ENCODE results near the gene ITGA7.

The ITGA7 gene

DNA sequence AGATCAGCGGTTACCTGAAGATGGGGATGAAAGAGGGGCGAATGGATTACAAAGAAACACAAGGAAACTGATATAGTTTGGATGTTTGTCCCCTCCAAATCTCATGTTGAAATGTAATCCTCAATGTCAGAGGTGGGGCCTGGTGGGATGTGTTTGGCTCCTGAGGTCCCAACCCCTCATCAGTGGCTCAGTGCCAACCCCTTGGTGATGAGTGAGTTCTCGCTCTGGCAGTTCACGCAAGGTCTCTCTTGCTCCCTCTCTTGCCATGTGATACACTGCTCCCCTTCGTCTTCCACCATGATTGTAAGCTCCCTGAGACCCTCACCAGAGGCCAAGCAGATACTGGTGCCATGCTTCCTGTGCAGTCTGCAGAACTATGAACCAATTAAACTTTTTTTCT is 28.0 kb downstream of the ITGA7 start:
- TF ChIP-seq, protein P1, sequence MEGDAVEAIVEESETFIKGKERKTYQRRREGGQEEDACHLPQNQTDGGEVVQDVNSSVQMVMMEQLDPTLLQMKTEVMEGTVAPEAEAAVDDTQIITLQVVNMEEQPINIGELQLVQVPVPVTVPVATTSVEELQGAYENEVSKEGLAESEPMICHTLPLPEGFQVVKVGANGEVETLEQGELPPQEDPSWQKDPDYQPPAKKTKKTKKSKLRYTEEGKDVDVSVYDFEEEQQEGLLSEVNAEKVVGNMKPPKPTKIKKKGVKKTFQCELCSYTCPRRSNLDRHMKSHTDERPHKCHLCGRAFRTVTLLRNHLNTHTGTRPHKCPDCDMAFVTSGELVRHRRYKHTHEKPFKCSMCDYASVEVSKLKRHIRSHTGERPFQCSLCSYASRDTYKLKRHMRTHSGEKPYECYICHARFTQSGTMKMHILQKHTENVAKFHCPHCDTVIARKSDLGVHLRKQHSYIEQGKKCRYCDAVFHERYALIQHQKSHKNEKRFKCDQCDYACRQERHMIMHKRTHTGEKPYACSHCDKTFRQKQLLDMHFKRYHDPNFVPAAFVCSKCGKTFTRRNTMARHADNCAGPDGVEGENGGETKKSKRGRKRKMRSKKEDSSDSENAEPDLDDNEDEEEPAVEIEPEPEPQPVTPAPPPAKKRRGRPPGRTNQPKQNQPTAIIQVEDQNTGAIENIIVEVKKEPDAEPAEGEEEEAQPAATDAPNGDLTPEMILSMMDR (IDR thresholded peaks at IDR 0.05; ENCODE audit: control insufficient read depth, extremely low read depth, insufficient read depth): no peak
- H3K4me3 ChIP-seq (ENCODE audit: low read depth, low read length): no peak overlapping the region
- no peak for DNase-seq (ENCODE audit: low read depth)

DNA sequence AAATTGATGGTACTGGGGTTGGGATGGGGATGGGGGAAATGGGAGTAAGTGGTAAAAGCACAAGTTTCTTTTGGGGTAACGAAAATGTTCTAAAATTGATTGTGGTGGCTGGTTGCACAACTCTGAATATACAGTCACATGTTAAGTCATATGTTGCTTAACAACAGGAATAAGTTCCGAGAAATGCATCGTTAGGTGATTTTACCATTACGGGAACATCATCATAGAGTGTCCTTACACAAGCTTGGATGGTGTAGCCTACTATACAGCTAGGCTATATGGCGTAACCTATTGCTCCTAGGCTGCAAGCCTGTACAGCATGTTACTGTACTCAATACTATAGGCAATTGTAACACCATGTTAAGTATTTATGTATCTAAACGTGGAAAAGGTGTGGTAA is 31.0 kb downstream of the ITGA7 start:
- TF ChIP-seq, protein P1 (IDR thresholded peaks at IDR 0.05; ENCODE audit: control insufficient read depth, extremely low read depth, insufficient read depth): no peak
- no peak for DNase-seq (ENCODE audit: low read depth)

DNA sequence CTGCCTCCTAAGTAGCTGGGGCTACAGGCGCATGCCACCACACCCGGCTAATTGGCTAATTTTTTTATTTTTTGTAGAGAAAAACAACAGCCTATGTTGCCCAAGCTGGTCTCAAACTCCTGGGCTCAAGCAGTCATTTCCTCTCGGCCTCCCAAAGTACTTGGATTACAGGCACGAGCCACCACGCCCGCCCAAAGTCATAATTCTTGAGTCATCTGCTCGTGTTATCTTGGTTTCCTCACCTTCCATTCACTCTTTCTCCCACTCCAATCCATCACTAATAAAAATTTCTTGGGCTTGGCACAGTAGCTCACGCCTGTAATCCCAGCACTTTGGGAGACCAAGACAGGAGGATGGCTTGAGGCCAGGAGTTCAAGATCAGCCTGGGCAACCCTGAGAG is 32.0 kb downstream of the ITGA7 start:
- TF ChIP-seq, protein P1 (IDR thresholded peaks at IDR 0.05; ENCODE audit: control insufficient read depth, extremely low read depth, insufficient read depth): no peak
- no peak overlapping the region for H3K4me3 ChIP-seq (ENCODE audit: low read depth, low read length)
- DNase-seq (ENCODE audit: low read depth): no peak

More for the DNA sequence above, 31.0 kb downstream of the ITGA7 start:
- H3K4me3 ChIP-seq (ENCODE audit: low read depth, low read length): no peak overlapping the region

DNA sequence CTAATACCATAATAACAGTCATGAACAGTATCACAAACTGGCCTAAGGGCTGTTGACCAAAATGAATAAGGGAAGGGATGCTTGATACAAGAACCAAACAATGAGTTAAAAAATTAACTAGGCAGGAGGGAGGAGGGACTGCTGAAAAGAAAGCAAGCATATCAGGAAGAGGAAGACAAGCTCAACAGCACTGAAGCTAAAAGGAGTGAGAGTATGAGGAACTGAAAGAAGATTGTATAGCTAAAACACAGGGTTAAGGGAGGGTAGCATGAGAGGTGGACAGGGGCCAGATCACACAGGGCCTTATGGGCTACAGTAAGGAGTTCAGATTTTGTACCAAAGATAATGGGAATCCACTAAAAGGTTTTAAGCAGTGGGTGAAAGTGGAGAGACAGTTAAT is 34.1 kb downstream of the ITGA7 start:
- no peak for DNase-seq (ENCODE audit: low read depth)

DNA sequence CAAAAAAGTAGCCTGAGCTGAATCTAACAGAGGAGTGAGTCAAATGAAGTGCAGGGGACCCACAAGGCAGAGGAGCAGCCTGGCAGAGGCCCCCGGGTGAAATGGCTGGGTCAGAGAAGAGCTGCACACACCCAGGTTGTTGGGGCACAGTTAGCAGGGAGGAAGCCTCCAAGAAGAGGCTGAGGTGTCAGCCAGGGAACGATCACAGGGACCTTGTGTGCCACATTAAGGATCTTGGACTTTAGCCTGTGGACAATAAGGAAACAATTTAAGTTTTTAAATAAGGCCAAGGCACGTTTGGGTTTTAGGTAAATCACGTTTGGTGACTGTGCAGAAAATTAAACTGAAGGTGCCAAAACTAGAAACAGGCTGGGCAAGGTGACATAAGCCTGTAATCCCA is 36.0 kb downstream of the ITGA7 start:
- no peak overlapping the region for H3K4me3 ChIP-seq (ENCODE audit: low read depth, low read length)
- TF ChIP-seq, protein P1 (IDR thresholded peaks at IDR 0.05; ENCODE audit: control insufficient read depth, extremely low read depth, insufficient read depth): no peak
- no peak for DNase-seq (ENCODE audit: low read depth)

More for the DNA sequence above, 34.1 kb downstream of the ITGA7 start:
- H3K4me3 ChIP-seq (ENCODE audit: low read depth, low read length): no peak overlapping the region
- TF ChIP-seq, protein P1 (IDR thresholded peaks at IDR 0.05; ENCODE audit: control insufficient read depth, extremely low read depth, insufficient read depth): no peak

DNA sequence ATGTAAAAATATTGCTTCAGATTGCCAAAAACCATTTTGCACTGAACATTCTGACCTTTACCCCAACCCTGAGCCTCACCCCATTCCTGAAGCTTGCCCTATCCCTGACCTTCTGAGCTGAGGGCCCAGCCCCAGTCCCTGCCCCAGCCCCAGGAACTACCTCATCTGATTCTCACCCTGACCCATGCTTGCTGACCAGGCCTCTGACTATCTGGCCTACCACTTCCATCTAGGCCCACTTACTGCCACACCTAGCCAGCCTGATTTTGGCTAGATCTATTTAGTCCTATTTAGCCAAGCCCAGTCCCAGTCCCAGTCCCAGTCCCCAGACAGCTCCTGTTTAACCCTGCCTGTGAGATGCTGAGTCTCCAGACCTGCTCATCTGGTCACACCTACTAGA is 37.4 kb downstream of the ITGA7 start:
- no peak overlapping the region for H3K4me3 ChIP-seq (ENCODE audit: low read depth, low read length)
- TF ChIP-seq, protein P1 (IDR thresholded peaks at IDR 0.05; ENCODE audit: control insufficient read depth, extremely low read depth, insufficient read depth): no peak
- no peak for DNase-seq (ENCODE audit: low read depth)

DNA sequence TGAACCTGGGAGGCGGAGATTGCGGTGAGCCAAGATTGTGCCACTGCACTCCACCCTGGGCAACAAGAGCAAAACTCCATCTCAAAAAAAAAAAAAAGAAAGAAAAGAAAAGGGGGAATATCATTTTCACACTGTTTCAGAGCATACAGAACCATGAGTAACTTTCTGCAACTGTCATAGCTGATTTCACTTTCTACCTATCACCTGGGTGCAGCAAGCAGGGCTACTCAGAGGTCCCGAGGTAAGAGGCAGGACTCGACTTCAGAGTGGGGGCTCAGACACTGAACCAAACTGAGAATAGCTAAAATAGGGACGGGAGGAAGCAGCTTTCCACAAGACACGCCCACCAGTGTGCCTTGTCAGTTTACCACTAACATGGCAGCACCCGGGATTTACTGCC is 41.2 kb downstream of the ITGA7 start:
- no peak for DNase-seq (ENCODE audit: low read depth)
- TF ChIP-seq, protein P1 (IDR thresholded peaks at IDR 0.05; ENCODE audit: control insufficient read depth, extremely low read depth, insufficient read depth): no peak
- H3K4me3 ChIP-seq (ENCODE audit: low read depth, low read length): no peak overlapping the region
